ENCODE measurements around the gene PLA2G4C.

PLA2G4C gene
- 3.1 to 4.1 reads per million in 2 donors for total RNA-seq

GRCh38 chr19:48110350-48110966 lies at the start of gene PLA2G4C:
TSS of gene PLA2G4C (minus strand) at chr19:48110817. CDS start at chr19:48106529, 4,288 bp downstream.
- DNase-seq, result peak; percentile 59 to 89 (median 68)

DNA sequence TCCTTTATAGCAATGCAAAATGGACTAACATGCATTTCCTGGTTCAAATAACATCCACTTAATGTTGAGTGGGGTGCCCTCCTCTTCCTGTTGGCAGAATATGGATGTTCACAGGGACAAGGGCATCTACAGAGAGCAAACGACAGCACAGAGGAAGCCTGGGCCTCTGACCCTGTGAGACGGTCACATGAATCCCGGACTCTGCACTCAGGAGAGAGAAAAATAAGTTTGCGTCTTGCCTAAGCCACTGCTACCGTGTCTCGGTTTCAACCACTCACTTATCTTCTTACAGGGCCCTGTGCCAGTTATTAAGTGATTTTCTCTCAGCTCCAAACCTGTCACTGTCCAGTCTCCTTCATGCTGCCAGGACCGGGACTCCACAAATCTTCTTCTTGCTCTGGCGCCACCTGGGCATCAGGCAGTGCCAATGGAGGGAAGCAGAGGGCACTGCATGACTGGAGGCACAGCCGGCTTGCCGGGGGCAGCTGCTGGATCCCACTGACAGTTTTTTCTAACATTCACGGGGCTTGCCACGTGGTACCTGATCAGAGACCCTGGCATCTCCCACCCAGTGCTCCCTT lies 47.7 kb upstream of the PLA2G4C start:
- DNase-seq, result no peak

- DNase-seq, result no peak
Observed at GRCh38 chr19:48154003-48154402, 43.4 kb upstream of the PLA2G4C start.

DNA sequence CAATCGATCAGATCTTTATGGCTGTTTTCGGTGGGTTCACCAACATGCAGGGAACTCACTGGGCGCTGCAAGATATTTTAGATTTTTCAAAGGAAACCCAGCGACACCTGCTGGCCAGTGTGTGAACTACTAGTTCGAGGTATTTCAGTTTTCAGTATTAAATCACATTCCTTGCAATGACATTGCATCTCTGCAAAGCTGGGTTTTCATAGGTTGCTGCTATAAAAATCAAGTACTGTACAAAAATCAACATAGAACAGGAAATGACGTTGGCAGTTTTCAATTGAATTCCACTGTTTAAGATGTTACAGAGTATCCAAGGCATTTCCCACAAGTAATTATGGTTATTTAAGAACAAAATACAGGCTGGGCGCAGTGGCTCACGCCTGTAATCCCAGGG lies 41.9 kb upstream of the PLA2G4C start:
- peak; percentile 15 to 59 (median 49) for DNase-seq

- DNase-seq, result no peak
Observed at GRCh38 chr19:48149430-48149829, 38.8 kb upstream of the PLA2G4C start.

DNA sequence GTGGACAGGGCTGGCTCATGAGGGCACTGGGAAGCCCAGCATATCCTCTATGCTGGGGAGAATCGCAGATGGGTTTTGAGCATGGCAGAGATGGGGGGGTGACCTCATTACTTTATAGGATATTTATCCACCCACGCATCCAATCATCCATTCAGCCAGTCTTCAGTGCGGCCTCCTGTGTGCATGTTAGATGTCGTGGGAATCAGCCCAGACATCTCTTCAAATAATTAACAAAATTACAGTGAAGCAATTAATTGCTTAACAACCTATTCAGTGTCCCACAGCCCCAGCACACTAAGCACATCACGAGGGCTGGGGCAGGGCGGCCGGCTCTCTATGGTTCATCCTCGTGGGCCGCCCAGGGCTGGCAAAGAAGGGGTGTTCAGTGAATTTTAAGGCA lies 38.0 kb upstream of the PLA2G4C start:
- DNase-seq, result no peak

GRCh38 chr19:48147597-48148175 lies 37.1 kb upstream of the PLA2G4C start:
- no peak for DNase-seq

- DNase-seq, result no peak
Observed at GRCh38 chr19:48139053-48139452, 28.4 kb upstream of the PLA2G4C start.

GRCh38 chr19:48137411-48137810 lies 26.8 kb upstream of the PLA2G4C start:
- no peak for DNase-seq

GRCh38 chr19:48136547-48136946 lies 25.9 kb upstream of the PLA2G4C start:
- no peak for DNase-seq

DNA sequence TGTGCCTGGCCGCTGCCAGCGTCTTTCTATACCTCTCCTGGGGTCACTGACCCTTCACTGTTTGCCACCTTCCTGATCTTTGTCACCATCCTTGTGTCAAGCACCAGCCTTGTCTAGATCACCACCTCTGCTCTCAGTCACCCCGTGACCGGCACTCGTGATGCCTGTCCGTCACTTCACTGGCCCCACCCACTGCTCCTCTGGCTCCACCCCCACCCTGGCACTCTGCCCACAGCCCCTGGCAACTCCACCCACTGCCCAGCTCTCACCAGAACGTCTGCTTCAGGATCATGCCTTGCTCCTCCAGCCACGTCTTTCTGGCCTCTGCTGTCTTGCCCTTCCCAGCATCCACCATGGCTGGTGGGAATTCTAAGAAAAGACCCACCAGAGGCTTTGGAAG lies 24.8 kb upstream of the PLA2G4C start:
- peak in 1 of 5 experiments; percentile 18 for DNase-seq

- no peak for DNase-seq
Observed at GRCh38 chr19:48133094-48133493, 22.5 kb upstream of the PLA2G4C start.

DNA sequence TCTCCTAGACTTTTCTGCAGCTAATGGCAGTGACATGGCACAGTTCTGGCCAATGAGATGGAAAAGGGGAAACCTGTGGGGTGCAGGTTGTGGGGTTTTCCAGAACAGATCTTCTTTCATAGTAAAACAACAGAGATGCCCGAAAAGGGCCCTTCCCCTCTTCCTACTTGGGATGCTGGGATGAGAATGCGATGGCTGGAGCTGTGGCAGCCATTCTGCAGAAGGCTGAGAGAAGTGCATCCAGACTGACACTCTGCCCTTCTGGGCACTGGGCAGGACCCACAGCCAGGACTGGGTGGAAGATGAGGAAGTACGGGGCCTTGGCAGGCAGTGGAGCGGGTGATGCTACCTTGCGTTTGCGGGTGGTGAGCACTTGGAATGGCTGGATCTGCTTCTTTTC lies 16.9 kb upstream of the PLA2G4C start:
- DNase-seq, result no peak

DNA sequence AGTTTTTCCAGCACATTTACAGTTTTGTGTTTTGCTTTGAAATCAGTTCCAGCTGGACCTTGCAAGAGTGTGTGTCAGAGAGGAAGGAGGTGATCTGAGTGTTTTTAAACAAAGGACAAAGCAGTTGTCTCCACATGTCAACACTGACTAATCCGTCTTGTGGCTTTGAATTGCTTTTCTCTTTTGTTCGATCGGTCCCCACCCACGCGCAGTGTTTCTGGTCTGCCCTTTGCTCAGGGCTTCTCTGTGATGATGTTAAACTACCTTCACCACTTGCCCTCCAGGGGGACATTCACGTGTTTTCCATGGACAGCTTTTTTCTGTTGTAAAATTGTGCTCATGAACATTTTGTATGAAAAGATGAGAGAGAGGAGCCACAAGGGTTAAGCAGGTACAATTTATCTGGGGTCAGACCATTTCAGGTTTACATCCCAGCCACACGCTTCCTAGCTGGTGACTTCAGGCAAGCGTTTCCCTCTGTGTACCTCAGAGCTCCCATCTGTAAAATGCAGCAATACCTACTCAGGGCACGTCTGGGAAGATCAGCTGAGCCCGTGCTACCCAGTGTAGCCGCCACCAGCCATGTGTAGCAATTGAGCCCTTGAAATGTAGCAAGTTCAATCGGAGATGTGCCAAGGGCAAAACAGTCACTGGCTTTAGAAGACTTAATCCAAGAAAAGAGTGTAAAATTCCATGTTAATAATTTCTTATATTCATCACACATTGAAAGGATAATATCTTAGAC lies 13.5 kb upstream of the PLA2G4C start:
- peak in 2 of 5 experiments; percentile 10 to 22 for DNase-seq

GRCh38 chr19:48122421-48122820 lies 11.8 kb upstream of the PLA2G4C start:
- no peak for DNase-seq

DNA sequence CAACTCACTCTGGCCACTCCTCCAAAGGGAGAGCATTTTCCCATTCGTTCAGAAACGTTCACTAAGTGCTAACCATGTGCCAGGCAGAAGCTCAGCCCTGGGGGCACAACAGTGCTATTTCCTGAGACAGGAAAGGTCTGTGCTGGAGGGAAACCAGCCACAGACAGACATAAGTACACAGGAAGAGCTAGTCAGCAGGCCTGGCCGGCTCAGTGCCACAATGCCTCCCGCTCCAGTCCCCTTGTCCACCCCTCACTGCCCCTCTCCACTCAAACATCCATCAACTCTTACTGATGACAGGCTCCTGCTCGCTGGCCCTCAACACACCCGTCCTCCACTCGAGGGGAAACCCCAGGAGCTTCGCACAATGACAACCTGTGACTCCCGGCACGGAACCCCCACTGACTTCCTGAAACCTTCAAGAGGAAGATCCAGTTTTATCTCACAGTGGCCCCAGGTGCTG lies 11.3 kb upstream of the PLA2G4C start:
- peak in 1 of 5 experiments; percentile 16 for DNase-seq

DNA sequence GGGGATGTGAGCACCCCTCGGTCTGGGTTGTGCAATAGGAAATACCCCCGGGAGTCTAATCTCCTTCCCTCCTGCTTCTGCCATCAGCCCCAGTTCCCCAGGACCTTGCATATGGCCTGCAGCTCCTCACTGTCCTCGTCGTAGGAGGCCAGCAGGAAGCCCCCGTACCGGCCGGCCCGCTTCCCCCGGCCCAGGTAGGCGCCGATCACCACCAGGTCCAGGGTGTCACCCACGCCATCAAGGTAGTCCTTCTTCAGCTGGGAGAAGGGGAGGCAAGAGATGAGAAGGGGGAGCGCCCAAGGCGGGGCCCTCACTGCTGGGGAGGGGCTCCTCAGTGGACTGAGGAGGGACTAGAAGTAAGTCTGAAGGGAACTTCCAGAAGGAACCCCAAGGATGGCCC lies 10.4 kb upstream of the PLA2G4C start:
- DNase-seq, result no peak

DNA sequence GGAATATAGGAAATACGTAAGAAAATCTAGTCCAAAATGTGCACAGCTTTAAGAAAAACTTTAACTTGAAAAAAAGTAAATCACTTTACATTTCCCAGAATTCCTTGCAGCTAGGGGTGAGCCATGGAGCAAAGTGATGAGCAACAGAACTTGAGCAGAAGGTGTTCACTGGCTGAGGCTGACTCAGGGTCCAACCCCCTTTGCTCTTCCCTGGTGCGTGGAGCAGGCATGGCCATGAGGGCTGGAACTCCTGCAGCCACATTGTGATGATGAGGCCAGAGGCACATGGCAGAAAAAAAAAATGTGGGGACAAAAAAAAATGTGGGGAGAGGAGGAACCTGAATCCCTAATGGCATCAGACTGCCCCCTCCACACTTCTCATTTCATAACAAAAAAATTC lies 9.9 kb upstream of the PLA2G4C start:
- DNase-seq, result no peak

- DNase-seq, result no peak
Observed at GRCh38 chr19:48118131-48118517, 7.5 kb upstream of the PLA2G4C start.

- no peak for DNase-seq
Observed at GRCh38 chr19:48117515-48118130, 7.0 kb upstream of the PLA2G4C start.

DNA sequence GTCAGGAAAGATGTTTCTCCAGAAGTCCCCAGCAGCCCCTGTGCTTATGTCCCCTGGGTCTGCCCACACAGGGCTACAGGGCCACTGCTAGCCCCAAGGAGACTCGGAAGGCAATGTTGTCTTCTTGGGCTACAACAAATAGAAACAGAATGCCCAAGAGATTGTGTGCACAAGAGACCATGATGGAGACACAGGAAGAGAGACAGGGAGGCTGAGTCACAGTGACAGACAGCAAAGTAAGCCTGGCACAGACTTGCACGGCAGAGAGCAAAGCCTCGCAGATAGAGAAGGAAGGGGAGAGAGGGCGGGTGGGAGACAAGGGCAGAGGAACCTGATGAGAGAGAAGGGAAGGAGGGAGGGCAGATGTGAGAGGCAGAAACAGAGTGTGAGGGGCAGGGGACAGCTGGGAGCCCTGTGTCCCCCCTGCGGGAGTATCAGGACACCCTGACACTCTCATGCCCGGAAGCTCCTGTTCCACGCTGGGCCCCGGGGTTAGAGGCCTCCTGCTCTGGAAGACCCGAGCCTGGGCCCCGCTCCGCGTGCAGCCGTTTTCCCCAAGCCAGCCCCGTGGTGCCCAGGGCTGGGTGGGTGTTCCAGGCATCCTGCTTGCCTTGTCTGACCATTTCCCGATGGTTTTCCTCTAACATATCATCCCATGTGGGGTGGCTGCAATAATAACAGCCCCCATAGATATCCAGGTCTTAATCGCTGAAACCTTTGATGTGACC lies 2.7 kb upstream of the PLA2G4C start:
- DNase-seq, result no peak

DNA sequence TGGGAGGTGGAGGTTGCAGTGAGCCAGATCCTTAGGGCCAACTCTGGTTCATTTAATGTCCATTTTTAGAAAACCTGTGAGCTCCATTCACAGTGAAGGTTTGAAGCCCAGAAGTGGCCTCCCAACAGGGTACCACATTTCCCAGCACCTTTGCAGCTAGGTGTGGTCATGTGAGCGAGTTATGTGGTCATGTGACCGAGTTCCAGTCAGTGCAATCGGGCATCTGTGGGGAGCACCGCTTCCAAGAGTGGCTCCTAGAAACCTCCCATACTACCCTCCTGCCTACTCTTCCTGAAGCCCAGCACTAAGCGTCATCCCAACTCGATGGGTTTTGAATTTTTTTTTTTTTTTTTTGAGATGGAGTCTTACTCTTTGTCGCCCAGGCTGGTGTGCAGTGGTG lies 663 bp upstream of the PLA2G4C start:
- DNase-seq, result no peak

All from T-helper 2 cell (primary cell).